Esophagus squamous epithelium (tissue), 4 donors: ENCODE measurements around the gene AMPH.

Experiments
- CTCF ChIP-seq, 6 experiments: fragments of 450-650 bp in 4 of 6; fragments of 200-600 bp in 2 of 6; sonication (generic) in 2 of 6; IDR thresholded peaks; one replicate each; pipeline ENCODE4 v1.5.1; 2016 to 2019; ENCODE audit warnings: antibody characterized with exemption in 6 of 6, mild to moderate bottlenecking in 4 of 6, moderate library complexity in 4 of 6
- POLR2A ChIP-seq, 4 donors: fragments of 450-650 bp; IDR thresholded peaks; one replicate each; pipeline ENCODE4 v1.6.1; 2017; ENCODE audit warnings: antibody characterized with exemption in 4 of 4, mild to moderate bottlenecking in 4 of 4, moderate library complexity in 3 of 4

GRCh38 chr7:38506004-38506403, 125.2 kb downstream of the AMPH start:
- TF ChIP-seq CTCF (IDR thresholded peaks at IDR 0.05) (no peak), POLR2A (IDR thresholded peaks at IDR 0.05) (no peak)
